Caco-2 (cell line): Measurements from ENCODE around the gene TNFRSF18. TPM values are rescaled to one million over a fixed set of nuclear protein-coding genes. Genes with fewer than 3 reads are reported as not detected.

Experiments used
- BruUV-seq: library from RNA; stranded (reverse); fragments of 400-500 nt; replicated peaks from 2 replicates; lab custom pipeline; 2021; lab: Mats Ljungman, UMichigan
- CTCF ChIA-PET: fragments of 300-600 bp; sonication (Branson Sonifier 250); formaldehyde crosslinking; loops from one replicate; lab custom pipeline; 2022; ENCODE audit warnings: antibody characterized with exemption; lab: Charles Lee
- POLR2A ChIA-PET: fragments of 300-600 bp; sonication (Branson Sonifier 250); formaldehyde crosslinking; loops from one replicate; lab custom pipeline; 2022; ENCODE audit warnings: antibody characterized with exemption; lab: Charles Lee
- DNase-seq, 2 experiments: peaks; one replicate each; pipeline versions ENCODE4 v3.0.0 to v3.0.0-alpha.2; 2020 to 2022
- H3K27me3 ChIP-seq: replicated peaks from 2 replicates; pipeline ENCODE4 v1.6.0; 2011; ENCODE audit warnings: low read length; ENCODE audit not compliant: control insufficient read depth, insufficient read depth
- H3K36me3 ChIP-seq: 2 replicates; pipeline ENCODE4 v1.5.1; 2011; ENCODE audit warnings: low read length; ENCODE audit not compliant: control insufficient read depth, insufficient read depth
- H3K4me1 ChIP-seq: fragments of 250-450 bp; sonication (Bioruptor Pico); 2 replicates; pipeline ENCODE4 v1.5.1; 2020; ENCODE audit warnings: mild to moderate bottlenecking
- H3K4me3 ChIP-seq: 2 replicates; pipeline ENCODE4 v1.5.1; 2011; ENCODE audit warnings: low read depth, mild to moderate bottlenecking, control low read depth, low read length
- H3K9me3 ChIP-seq: fragments of 250-450 bp; sonication (Bioruptor Pico); 2 replicates; pipeline ENCODE4 v1.5.1; 2020; ENCODE audit warnings: mild to moderate bottlenecking, moderate library complexity
- H3K27ac Mint-ChIP-seq: one replicate; pipeline ENCODE4 v1.8.0; 2022; ENCODE audit warnings: mixed read lengths; ENCODE audit not compliant: unreplicated experiment
- H3K27me3 Mint-ChIP-seq: one replicate; pipeline ENCODE4 v1.8.0; 2022; ENCODE audit warnings: mixed read lengths; ENCODE audit not compliant: insufficient read depth, unreplicated experiment
- H3K36me3 Mint-ChIP-seq: one replicate; pipeline ENCODE4 v1.8.0; 2022; ENCODE audit warnings: mild to moderate bottlenecking, mixed read lengths; ENCODE audit not compliant: insufficient read depth, unreplicated experiment
- H3K4me1 Mint-ChIP-seq: one replicate; pipeline ENCODE4 v1.8.0; 2022; ENCODE audit warnings: low read depth, mixed read lengths; ENCODE audit not compliant: unreplicated experiment
- H3K4me3 Mint-ChIP-seq: one replicate; pipeline ENCODE4 v1.8.0; 2022; ENCODE audit warnings: mild to moderate bottlenecking, moderate library complexity, mixed read lengths; ENCODE audit not compliant: unreplicated experiment
- H3K9me3 Mint-ChIP-seq: one replicate; pipeline ENCODE4 v1.8.0; 2022; ENCODE audit warnings: mixed read lengths; ENCODE audit not compliant: unreplicated experiment
- CTCF ChIP-seq, 2 experiments: fragments of 200-600 bp in 1 of 2; IDR thresholded peaks; 1 replicate in 1 of 2; 2 replicates in 1 of 2; pipeline versions ENCODE4 v1.5.1 to v1.8.0; 2011 to 2022; ENCODE audit warnings: antibody characterized with exemption in 1 of 2, control low read depth in 1 of 2, inconsistent platforms in 1 of 2, low read depth in 1 of 2, low read length in 1 of 2, mild to moderate bottlenecking in 1 of 2, moderate library complexity in 1 of 2; ENCODE audit not compliant: insufficient read depth in 1 of 2, severe bottlenecking in 1 of 2, unreplicated experiment in 1 of 2
- intact Hi-C: fragments of 100-400 bp; cut with micrococcal nuclease; formaldehyde crosslinking; loops from one replicate; pipeline ENCODE4 v1.10.0; 2022; ENCODE audit not compliant: unreplicated experiment
- total RNA-seq: library from RNA; stranded (reverse); gene quantifications from 2 replicates; pipeline ENCODE4 v1.2.3, GENCODE V29; 2022

TNFRSF18 gene
- total RNA-seq, 1 experiment from 2014 or later: not detected

- Mint-ChIP-seq H3K27me3 (no peaks in the 10 kb centered on the region), H3K36me3 (peaks cover 48% of the 10 kb centered on the region), H3K4me1 (no peaks in the 10 kb centered on the region), H3K4me3 (peak overlapping the region; percentile 90), H3K27ac (peak overlapping the region; percentile 81), H3K9me3 (no peaks in the 10 kb centered on the region)
- Histone ChIP-seq H3K36me3 (no peaks in the 10 kb centered on the region; the same call in 1 of the 2 replicates), H3K27me3 (no peaks in the 10 kb centered on the region), H3K4me1 (peaks cover 17% of the 10 kb centered on the region), H3K4me3 (peak overlapping the region; percentile 82), H3K9me3 (no peaks in the 10 kb centered on the region)
- BruUV-seq: no TSS peak
- TF ChIP-seq CTCF (IDR thresholded peaks at IDR 0.05; ENCODE audit: insufficient read depth in 1 of 2, low read depth in 1 of 2, low read length in 1 of 2, severe bottlenecking in 1 of 2, unreplicated experiment in 1 of 2): no peak
- DNase-seq: no peak
- intact Hi-C loops: loop anchor here (2.0 kb wide), 1 partner anchor 49 kb away; the partner anchor contains the start of gene C1orf159
- CTCF ChIA-PET: interaction anchor here (0.6 to 1.3 kb wide), 2 partner anchors 66 to 840 kb away, joined by 3 read pairs; no protein-coding TSS in a partner anchor
- POLR2A ChIA-PET: interaction anchor here (1.7 kb wide), 1 partner anchor 40 kb away, joined by 5 read pairs; no protein-coding TSS in a partner anchor
These were observed 40.9 kb downstream of the TNFRSF18 start for GRCh38 chr1:1165485-1165884.

DNA sequence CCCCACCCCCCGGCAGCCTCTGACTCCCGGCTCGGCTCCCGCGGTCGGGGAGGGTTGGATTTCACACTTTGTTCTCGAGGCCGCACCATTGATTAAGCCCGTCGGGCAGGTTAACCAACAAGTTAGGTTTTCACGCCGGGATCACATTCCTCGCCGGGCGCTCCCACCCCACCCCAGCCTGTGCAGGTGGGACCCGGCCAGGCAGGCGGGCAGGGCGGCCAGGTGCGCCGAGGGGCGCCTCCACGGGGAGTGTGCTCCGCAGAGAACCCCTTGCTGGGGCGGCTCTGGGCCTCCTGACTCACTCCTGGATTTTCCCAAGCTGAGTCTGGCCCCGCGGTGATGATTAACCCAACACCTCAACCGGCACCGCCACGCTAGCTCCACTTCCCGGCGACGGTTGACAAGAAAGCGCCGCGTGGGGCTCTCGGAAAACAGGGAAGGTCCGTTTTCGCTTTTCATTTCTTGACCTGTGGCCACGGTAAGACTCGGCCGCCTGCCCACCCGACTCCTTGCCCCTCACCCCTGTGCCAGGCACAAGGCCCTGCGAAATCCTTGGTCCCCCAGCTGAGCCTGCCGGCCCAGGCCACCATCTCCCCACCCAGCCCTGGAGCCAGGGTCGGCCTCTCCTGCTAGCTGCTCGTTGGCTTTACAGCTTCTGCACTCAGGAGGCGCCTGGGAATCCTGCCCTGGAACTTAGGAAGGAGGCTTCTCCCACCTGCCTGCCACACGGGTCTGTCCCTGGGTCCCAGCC is 41.5 kb downstream of the TNFRSF18 start:
- Histone ChIP-seq H3K36me3 (no peaks in the 10 kb centered on the region; the same call in 1 of the 2 replicates), H3K27me3 (no peaks in the 10 kb centered on the region), H3K4me3 (peak overlapping the region; percentile 82), H3K4me1 (peaks cover 17% of the 10 kb centered on the region), H3K9me3 (no peaks in the 10 kb centered on the region)
- ChIA-PET CTCF (interaction anchor here (1.3 kb wide), 1 partner anchor 66 kb away, joined by 3 read pairs; no protein-coding TSS in a partner anchor), POLR2A (interaction anchor here (1.7 kb wide), 1 partner anchor 40 kb away, joined by 5 read pairs; no protein-coding TSS in a partner anchor)
- peak overlapping the region; percentile 81 for H3K27ac Mint-ChIP-seq
- no TSS peak for BruUV-seq
- no peaks in the 10 kb centered on the region for H3K27me3 Mint-ChIP-seq
- H3K9me3 Mint-ChIP-seq: no peaks in the 10 kb centered on the region
- peak overlapping the region; percentile 90 for H3K4me3 Mint-ChIP-seq
- no peaks in the 10 kb centered on the region for H3K4me1 Mint-ChIP-seq
- peak; percentile 61 to 64 for DNase-seq
- no peak for TF ChIP-seq CTCF (IDR thresholded peaks at IDR 0.05; ENCODE audit: insufficient read depth in 1 of 2, low read depth in 1 of 2, low read length in 1 of 2, severe bottlenecking in 1 of 2, unreplicated experiment in 1 of 2)
- peaks cover 42% of the 10 kb centered on the region for H3K36me3 Mint-ChIP-seq
- intact Hi-C loops: loop anchor here (2.0 to 5.0 kb wide), 2 partner anchors 48 to 148 kb away; partner anchors contain the start of gene C1orf159

DNA sequence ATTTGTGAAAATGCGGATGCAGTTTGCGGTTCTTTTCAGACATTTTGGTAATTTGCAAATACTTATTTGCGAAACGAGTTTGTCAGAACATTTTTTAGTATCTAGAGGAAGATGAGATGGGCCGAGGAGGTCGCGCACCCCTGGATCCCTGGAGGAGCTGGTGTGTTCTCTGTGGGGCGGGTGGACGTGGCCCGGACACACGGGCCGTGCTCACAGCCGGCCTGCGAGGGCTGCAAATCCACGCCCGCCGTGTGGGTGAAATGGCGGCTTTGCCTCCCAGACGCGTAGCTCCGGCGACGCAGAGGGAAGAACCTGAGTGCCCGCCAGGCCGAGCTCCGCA is 42.1 kb downstream of the TNFRSF18 start:
- peak overlapping the region; percentile 82 for H3K4me3 ChIP-seq
- intact Hi-C loops: loop anchor here (2.0 to 5.0 kb wide), 2 partner anchors 48 to 147 kb away; partner anchors contain the start of gene C1orf159

More for the DNA sequence above, 42.1 kb downstream of the TNFRSF18 start:
- Histone ChIP-seq H3K4me1 (peaks cover 17% of the 10 kb centered on the region), H3K27me3 (no peaks in the 10 kb centered on the region), H3K36me3 (no peaks in the 10 kb centered on the region; the same call in 1 of the 2 replicates), H3K9me3 (no peaks in the 10 kb centered on the region)
- Mint-ChIP-seq H3K9me3 (no peaks in the 10 kb centered on the region), H3K4me1 (no peaks in the 10 kb centered on the region), H3K27me3 (no peaks in the 10 kb centered on the region), H3K4me3 (peak overlapping the region; percentile 90), H3K36me3 (peaks cover 37% of the 10 kb centered on the region), H3K27ac (peak overlapping the region; percentile 81)
- no TSS peak for BruUV-seq
- ChIA-PET POLR2A (interaction anchor here (1.7 kb wide), 1 partner anchor 39 kb away, joined by 5 read pairs; no protein-coding TSS in a partner anchor), CTCF (interaction anchor here (1.3 kb wide), 1 partner anchor 67 kb away, joined by 3 read pairs; no protein-coding TSS in a partner anchor)
- DNase-seq: no peak
- TF ChIP-seq CTCF (IDR thresholded peaks at IDR 0.05; ENCODE audit: insufficient read depth in 1 of 2, low read depth in 1 of 2, low read length in 1 of 2, severe bottlenecking in 1 of 2, unreplicated experiment in 1 of 2): no peak
